Measurements from ENCODE around the gene MICALL1.

The MICALL1 gene

DNA sequence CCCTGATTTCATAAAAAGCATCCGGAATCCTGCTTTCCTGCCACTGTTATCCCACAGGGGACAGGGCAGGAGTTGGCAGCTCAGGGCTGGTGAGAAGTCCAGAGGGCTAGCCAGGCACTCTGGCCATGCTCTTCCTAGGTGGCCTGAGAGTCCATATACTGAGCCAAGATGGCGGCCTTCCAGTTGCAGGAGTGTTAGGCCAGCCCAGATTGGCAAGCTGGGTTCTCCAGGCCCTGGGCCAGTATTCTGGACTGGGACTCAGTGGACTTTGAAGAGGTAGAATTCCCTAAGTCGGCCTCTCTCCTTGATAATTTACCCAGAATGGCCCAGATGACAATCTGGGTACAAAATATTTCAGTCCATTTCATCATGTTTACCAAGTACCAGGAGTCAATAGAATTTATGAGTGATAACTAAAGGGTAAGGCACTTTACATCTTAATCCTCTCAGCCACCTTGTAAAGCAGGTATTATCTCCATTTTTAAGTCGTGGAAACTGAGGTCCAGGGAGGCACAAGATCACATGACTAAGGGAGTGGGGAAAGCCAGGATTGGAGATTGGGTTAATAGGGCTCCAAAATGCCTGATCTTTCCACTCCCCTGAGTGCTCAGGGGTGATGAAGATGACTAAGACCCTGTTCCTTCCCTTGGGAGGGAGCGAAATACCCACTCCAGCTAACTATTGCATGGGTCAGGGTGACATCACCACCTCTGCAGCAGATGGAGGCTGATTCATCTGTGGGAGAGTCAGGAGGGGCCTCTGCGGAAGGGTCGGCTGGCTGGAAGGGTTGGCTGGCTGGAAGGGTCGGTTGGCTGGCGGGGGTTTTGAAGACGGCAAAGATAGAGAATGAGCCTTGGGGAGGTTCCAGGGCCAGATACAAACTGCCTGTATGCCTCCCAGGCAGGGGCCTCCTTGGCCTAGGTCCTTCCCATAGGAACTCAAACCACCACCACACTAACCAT is 1.2 kb upstream of the MICALL1 start:
- no peak for DNase-seq (ENCODE audit: low spot score)

DNA sequence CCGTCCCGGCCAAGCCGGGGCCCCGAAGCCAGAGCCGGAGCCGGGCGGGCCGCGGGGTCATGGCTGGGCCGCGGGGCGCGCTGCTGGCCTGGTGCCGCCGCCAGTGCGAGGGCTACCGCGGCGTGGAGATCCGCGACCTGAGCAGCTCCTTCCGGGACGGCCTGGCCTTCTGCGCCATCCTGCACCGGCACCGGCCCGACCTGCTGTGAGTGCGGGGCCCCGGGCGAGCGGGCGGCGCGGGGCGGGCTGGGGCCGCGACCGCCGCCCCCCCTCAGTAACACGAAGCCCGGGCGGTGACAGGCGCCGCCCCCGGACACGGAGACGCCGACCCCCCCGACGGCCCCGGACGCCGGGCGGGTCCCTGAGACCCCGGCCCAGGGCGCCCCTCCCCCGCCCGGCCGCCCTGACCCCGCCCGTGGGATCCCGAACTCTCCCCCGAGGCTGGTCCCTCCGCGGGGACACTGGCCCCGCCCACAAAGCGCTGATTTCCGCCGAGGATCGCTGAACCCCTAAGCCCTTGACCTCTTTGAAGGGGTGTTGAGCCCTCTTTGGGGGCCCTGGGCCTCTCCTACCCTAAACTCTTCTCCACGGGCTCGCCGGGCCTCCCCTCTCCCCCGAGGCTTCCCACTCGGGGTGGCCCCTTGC is 389 bp downstream of the MICALL1 start:
- peak; percentile 31 for DNase-seq (ENCODE audit: low spot score)

GRCh38 chr22:37907036-37907954 is 1.2 kb downstream of the MICALL1 start:
- DNase-seq (ENCODE audit: low spot score): no peak

DNA sequence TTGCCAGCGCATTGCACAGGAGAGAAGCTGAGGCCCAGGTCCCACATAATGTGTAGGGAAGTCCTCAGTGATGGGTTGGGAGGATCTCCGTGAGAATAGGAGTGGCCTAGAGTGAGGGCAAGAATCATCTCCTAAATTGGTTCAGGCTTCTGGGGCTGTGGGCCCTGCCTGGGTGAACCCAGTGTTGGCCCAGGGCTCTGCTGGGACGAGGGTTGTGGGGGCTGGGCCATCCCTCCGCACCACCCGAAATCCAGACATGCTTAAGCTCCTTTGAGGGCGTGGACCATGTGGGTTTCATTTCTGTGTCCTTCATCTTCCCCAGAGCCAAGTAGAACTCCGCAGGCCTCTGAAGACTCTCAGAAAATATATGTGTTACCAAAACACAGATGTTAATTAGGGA is 3.7 kb downstream of the MICALL1 start:
- DNase-seq (ENCODE audit: low spot score): no peak

GRCh38 chr22:37910890-37911672 is 5.0 kb downstream of the MICALL1 start:
- no peak for DNase-seq (ENCODE audit: low spot score)

DNA sequence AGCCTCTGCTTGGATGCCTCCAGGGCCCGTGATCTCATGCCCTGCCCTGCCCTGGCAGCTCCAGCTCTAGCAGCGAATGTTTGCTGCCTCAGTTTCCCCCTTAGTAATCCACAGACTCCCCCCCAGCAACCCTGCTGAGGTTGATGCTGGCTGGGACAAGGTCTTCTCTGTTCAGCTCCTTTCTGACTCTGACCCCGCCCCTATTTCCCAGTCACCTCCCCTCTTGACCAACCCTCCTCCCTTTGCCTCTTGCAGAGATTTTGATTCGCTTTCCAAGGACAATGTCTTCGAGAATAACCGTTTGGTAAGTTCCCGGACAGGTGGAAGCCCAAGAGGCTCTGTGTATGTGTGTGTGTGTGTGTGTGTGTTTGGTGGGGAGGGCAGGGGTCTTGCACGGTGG is 5.6 kb downstream of the MICALL1 start:
- DNase-seq (ENCODE audit: low spot score): no peak

- no peak for DNase-seq (ENCODE audit: low spot score)
These were observed 6.1 kb downstream of the MICALL1 start for GRCh38 chr22:37912171-37912570.

GRCh38 chr22:37913233-37913721 is 7.2 kb downstream of the MICALL1 start:
- DNase-seq (ENCODE audit: low spot score): no peak

GRCh38 chr22:37916311-37916710 is 10.2 kb downstream of the MICALL1 start:
- no peak for DNase-seq (ENCODE audit: low spot score)

GRCh38 chr22:37917874-37918548 is 11.9 kb downstream of the MICALL1 start:
- no peak for DNase-seq (ENCODE audit: low spot score)

- no peak for DNase-seq (ENCODE audit: low spot score)
These were observed 12.6 kb downstream of the MICALL1 start for GRCh38 chr22:37918580-37919270.

DNA sequence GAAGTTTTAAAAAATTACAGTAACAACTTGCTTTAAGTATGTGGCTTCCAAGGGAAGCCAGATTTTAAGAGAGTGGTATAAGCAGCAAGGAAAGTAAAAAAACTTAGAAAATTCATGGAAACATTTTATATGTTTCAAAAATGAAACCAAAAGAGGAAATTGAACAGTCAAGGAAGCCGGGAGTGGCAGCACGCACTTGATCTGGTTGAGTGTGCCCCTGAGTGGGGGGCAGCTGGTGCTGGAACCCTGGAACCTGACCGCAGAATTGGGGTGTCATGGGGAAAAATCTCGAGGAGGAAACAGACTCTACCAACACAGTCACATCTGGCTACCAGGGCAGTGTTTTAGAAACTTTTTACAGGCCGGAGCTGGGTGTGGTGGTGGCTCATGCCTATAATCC is 14.0 kb downstream of the MICALL1 start:
- DNase-seq (ENCODE audit: low spot score): no peak

- DNase-seq (ENCODE audit: low spot score): no peak
These were observed 16.1 kb downstream of the MICALL1 start for GRCh38 chr22:37922191-37922590.

- DNase-seq (ENCODE audit: low spot score): no peak
These were observed 17.8 kb downstream of the MICALL1 start for GRCh38 chr22:37923927-37924326.

DNA sequence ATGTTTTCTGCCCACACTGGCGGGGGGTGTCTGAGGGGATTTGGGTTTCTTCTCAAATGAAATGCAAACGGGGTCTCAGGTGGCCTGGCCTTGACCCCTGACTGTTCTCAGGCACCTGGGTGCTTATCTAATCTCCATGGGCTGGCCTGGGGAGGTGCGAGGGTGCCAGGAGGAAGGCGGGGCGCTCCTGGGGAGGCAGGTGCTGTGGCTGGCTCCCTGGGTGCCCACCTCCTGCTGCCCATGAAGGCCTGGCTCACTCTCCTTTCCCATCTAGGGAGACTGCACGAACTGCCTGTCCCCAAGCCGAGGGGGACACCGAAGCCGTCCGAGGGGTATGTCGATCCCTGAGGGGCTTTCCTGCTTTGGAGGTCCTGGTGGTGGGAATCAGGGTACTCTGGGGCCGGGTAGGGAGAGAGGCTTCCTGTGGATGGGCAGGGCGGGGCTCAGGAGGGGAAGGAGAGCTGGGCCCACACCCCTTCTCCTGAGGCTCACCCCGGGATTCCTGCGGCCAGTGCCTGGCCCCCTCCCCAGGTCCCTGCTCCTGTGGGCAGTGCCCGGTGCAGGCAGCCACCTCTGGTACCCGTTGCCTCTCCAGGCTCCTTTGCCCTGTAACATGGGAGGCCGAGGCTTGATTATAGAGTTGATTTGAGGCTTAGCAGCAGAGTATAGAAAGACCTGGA is 18.4 kb downstream of the MICALL1 start:
- no peak for DNase-seq (ENCODE audit: low spot score)

DNA sequence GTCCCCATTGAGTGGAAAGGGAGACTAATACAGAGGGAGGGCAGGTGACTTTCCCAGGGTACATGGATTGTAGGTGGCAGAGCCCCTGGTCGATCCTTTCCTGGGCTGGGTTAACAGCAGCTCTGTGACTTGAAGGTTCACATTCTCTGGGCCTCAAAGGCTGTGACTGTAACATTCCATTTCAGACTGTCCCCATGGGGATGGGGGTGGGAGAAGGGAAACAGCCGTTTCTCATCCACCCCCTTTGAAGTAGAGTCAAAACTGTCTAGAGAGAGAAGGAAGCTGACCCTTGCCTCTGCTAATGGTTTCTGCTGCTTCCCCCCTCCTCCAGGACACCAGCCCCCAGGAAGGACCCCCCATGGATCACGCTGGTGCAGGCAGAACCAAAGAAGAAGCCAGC is 19.2 kb downstream of the MICALL1 start:
- DNase-seq (ENCODE audit: low spot score): no peak

- DNase-seq (ENCODE audit: low spot score): no peak
These were observed 19.7 kb downstream of the MICALL1 start for GRCh38 chr22:37925767-37926166.

- DNase-seq (ENCODE audit: low spot score): no peak
These were observed 20.3 kb downstream of the MICALL1 start for GRCh38 chr22:37926358-37926757.
